ENCODE results near the gene CTTN. TPM values are rescaled to one million over a fixed set of nuclear protein-coding genes. Genes with fewer than 3 reads are reported as not detected.
A peak's percentile ranks its signal among the peaks of the same experiment; 100 is the strongest.

The CTTN gene
- total and polyA plus RNA-seq, 2 of the 13 experiments (the other 11 are each of a cell fraction or from before 2014, with no cell fraction given) = 84.4 to 114 TPM

GRCh38 chr11:70399681-70400112 lies 1.4 kb downstream of the CTTN start:
- in situ Hi-C loops (cut with HindIII; ENCODE audit: extremely low pct_ligation_motif_present, low pct_unique_long_range_greater_than_20kb) (no loop called here), intact Hi-C loops (cut with micrococcal nuclease; ENCODE audit: unreplicated experiment) (loop anchor here (10.0 kb wide), 1 partner anchor 1105 kb away; the partner anchor contains the start of gene MYEOV)
- DNase-seq (ENCODE audit: low spot score) (peak; percentile 78), FAIRE-seq (peak; percentile 72), ATAC-seq (peak; percentile 77)
- no peaks in the 10 kb centered on the region for H3K9me3 ChIP-seq (ENCODE audit: low read length)
- H3K4me1 ChIP-seq (ENCODE audit: insufficient read depth, low read length) = peaks cover 49% of the 10 kb centered on the region
- POLR2A ChIA-PET = interaction anchor here (0.7 to 2.3 kb wide), 3 partner anchors 10 to 854 kb away, joined by 3 to 6 read pairs (median 3); partner anchors contain the start of gene FADD
- peak overlapping the region; percentile 86 for H3K9ac ChIP-seq (ENCODE audit: insufficient read depth, low read depth, low read length)
- H4K20me1 ChIP-seq (ENCODE audit: insufficient read depth, low read length) = peaks cover 40% of the 10 kb centered on the region
- WGBS (ENCODE audit: low lambda C conversion rate) = 4% methylated on average over 11 of the region's 16 CpGs
- no peak overlapping the region for H2AFZ ChIP-seq (ENCODE audit: low read length)
- CTCF ChIA-PET (ENCODE audit: low intra/inter-chr PET ratio, low total read pairs) = no interaction called here
- H3K79me2 ChIP-seq (ENCODE audit: insufficient read depth, low read length) = peaks cover 73% of the 10 kb centered on the region
- no TSS peak for BruUV-seq (replicated peaks)
- no peaks in the 10 kb centered on the region; a peak in 1 of 5 replicates for H3K27me3 ChIP-seq (ENCODE audit: control insufficient read depth in 1 of 2, insufficient read depth in 2 of 2, low read length in 2 of 2)
- peaks cover 1 to 8% of the 10 kb centered on the region in 2 experiments; a peak in 4 of 5 replicates for H3K36me3 ChIP-seq (replicated peaks in 1 of 2; ENCODE audit: control insufficient read depth in 1 of 2, insufficient read depth in 2 of 2, low read length in 2 of 2)
- peak overlapping the region; percentile 82 for H3K4me2 ChIP-seq (ENCODE audit: low read depth, low read length)
- peak overlapping the region; percentile 71 for H3K27ac ChIP-seq (ENCODE audit: extremely low read length, insufficient read depth, low read length)
- H3K4me3 ChIP-seq (replicated peaks in 1 of 3; ENCODE audit: insufficient read depth in 1 of 3, low read depth in 2 of 3, low read length in 3 of 3) = peak overlapping the region; percentile 75 to 93 (median 90)
- TF ChIP-seq IKZF5 (CRISPR knock-in tag; IDR thresholded peaks at IDR 0.05) (peak; percentile 63), ZNF205 (CRISPR knock-in tag; IDR thresholded peaks at IDR 0.05) (0 out of 2 replicates have a peak, but pooled peaks have one; percentile 37), U2AF1 (optimal IDR thresholded peaks at IDR 0.05; ENCODE audit: low read depth, low read length) (no peak), ZNF550 (CRISPR knock-in tag; IDR thresholded peaks at IDR 0.05; ENCODE audit: borderline replicate concordance) (no peak), FOXA1 (IDR thresholded peaks at IDR 0.05) (no peak), FOXA1 (CRISPR knock-in tag; IDR thresholded peaks at IDR 0.05) (peak; percentile 42), SOX6 (IDR thresholded peaks at IDR 0.05) (no peak), SOX6 (CRISPR knock-in tag; IDR thresholded peaks at IDR 0.05) (peak; percentile 42; the same call in 1 of the 2 replicates), MXI1 (IDR thresholded peaks at IDR 0.05; ENCODE audit: borderline replicate concordance, low read depth, low read length) (peak; percentile 90; the same call in 1 of the 3 replicates), CHD4 (IDR thresholded peaks at IDR 0.05; ENCODE audit: borderline replicate concordance, low read length) (no peak), GABPB1 (CRISPR knock-in tag; IDR thresholded peaks at IDR 0.05) (peak; percentile 53), ZNF256 (CRISPR knock-in tag; conservative IDR thresholded peaks at IDR 0.05) (no peak), TSC22D2 (CRISPR knock-in tag; IDR thresholded peaks at IDR 0.05; ENCODE audit: borderline replicate concordance) (no peak), ZBTB7B (CRISPR knock-in tag; IDR thresholded peaks at IDR 0.05) (peak; percentile 53; the same call in 1 of the 2 replicates), ZNF33B (CRISPR knock-in tag; IDR thresholded peaks at IDR 0.05) (0 out of 2 replicates have a peak, but pooled peaks have one; percentile 49), SAP130 (CRISPR knock-in tag; IDR thresholded peaks at IDR 0.05; ENCODE audit: low read depth) (peak; percentile 96), MIXL1 (CRISPR knock-in tag; IDR thresholded peaks at IDR 0.05) (0 out of 2 replicates have a peak, but pooled peaks have one; percentile 10), PHF20 (CRISPR knock-in tag; IDR thresholded peaks at IDR 0.05) (peak; percentile 51; the same call in 1 of the 2 replicates), ZFP90 (CRISPR knock-in tag; IDR thresholded peaks at IDR 0.05; ENCODE audit: borderline replicate concordance) (no peak), ZNF768 (CRISPR knock-in tag; IDR thresholded peaks at IDR 0.05) (no peak)
- TF ChIP-seq, protein P1, sequence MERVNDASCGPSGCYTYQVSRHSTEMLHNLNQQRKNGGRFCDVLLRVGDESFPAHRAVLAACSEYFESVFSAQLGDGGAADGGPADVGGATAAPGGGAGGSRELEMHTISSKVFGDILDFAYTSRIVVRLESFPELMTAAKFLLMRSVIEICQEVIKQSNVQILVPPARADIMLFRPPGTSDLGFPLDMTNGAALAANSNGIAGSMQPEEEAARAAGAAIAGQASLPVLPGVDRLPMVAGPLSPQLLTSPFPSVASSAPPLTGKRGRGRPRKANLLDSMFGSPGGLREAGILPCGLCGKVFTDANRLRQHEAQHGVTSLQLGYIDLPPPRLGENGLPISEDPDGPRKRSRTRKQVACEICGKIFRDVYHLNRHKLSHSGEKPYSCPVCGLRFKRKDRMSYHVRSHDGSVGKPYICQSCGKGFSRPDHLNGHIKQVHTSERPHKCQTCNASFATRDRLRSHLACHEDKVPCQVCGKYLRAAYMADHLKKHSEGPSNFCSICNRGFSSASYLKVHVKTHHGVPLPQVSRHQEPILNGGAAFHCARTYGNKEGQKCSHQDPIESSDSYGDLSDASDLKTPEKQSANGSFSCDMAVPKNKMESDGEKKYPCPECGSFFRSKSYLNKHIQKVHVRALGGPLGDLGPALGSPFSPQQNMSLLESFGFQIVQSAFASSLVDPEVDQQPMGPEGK (CRISPR knock-in tag; IDR thresholded peaks at IDR 0.05) = peak; percentile 67
- TF ChIP-seq, protein P2, sequence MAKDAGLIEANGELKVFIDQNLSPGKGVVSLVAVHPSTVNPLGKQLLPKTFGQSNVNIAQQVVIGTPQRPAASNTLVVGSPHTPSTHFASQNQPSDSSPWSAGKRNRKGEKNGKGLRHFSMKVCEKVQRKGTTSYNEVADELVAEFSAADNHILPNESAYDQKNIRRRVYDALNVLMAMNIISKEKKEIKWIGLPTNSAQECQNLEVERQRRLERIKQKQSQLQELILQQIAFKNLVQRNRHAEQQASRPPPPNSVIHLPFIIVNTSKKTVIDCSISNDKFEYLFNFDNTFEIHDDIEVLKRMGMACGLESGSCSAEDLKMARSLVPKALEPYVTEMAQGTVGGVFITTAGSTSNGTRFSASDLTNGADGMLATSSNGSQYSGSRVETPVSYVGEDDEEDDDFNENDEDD (CRISPR knock-in tag; IDR thresholded peaks at IDR 0.05; ENCODE audit: borderline replicate concordance) = no peak
- TF ChIP-seq, protein P3, sequence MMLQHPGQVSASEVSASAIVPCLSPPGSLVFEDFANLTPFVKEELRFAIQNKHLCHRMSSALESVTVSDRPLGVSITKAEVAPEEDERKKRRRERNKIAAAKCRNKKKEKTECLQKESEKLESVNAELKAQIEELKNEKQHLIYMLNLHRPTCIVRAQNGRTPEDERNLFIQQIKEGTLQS (CRISPR knock-in tag; IDR thresholded peaks at IDR 0.05) = peak; percentile 64

Measured in HepG2 (cell line).